WI38 (cell line): ENCODE measurements around the gene ARHGAP32.
"Not testable (repeated sequence)": the region's sequence is repeated elsewhere in the genome, so short reads cannot be mapped to it uniquely, and the experiment has no call there.

Experiments used
- H3K4me3 ChIP-seq: 2 replicates; pipeline ENCODE4 v1.5.1; 2011; ENCODE audit warnings: low read depth, mild to moderate bottlenecking, control low read depth, low read length
- TF ChIP-seq, protein P1 (sequence below): IDR thresholded peaks from 2 replicates; pipeline ENCODE4 v1.5.1; 2012; ENCODE audit warnings: low read depth, mild to moderate bottlenecking, control low read depth, low read length

Gene ARHGAP32

DNA sequence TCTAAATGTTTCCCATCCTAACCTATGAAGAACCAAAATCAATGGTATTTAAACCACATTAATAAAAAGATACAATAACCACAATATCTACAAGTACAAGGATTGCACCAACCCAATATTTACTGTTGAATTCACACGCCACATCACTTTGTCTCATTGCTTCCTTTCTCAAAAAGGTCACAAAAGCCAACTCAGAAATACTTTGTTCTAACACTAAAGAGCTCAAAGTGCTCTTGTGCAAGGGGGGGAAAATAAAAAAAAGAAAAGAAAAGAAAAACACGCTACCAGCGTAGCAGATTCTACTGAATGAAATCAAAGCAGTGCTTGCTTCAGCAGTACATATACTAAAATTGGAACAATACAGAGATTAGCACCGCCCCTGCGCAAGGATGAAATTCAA lies 10.5 kb upstream of the ARHGAP32 start:
- no peak overlapping the region for H3K4me3 ChIP-seq
- TF ChIP-seq, protein P1, sequence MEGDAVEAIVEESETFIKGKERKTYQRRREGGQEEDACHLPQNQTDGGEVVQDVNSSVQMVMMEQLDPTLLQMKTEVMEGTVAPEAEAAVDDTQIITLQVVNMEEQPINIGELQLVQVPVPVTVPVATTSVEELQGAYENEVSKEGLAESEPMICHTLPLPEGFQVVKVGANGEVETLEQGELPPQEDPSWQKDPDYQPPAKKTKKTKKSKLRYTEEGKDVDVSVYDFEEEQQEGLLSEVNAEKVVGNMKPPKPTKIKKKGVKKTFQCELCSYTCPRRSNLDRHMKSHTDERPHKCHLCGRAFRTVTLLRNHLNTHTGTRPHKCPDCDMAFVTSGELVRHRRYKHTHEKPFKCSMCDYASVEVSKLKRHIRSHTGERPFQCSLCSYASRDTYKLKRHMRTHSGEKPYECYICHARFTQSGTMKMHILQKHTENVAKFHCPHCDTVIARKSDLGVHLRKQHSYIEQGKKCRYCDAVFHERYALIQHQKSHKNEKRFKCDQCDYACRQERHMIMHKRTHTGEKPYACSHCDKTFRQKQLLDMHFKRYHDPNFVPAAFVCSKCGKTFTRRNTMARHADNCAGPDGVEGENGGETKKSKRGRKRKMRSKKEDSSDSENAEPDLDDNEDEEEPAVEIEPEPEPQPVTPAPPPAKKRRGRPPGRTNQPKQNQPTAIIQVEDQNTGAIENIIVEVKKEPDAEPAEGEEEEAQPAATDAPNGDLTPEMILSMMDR = no peak

DNA sequence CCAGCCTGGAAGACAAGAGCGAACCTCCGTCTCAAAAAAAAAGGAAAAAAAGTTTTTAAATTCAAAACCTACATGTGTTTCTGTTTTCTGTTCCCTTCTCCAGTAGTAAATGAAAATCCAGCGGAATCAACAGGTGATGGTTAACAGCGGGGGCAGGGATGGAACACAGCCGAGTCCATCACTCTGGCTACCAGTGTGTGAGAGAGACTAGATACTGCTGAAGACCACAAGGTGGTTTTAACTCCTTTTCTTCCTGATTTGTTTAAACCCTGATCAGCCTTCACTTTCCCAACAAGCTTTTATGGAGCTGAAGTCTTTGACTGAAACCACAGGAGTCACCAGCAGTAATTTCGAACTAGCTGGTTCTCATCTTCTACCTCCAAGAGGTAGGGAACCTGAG lies 3.6 kb upstream of the ARHGAP32 start:
- no peak overlapping the region for H3K4me3 ChIP-seq

DNA sequence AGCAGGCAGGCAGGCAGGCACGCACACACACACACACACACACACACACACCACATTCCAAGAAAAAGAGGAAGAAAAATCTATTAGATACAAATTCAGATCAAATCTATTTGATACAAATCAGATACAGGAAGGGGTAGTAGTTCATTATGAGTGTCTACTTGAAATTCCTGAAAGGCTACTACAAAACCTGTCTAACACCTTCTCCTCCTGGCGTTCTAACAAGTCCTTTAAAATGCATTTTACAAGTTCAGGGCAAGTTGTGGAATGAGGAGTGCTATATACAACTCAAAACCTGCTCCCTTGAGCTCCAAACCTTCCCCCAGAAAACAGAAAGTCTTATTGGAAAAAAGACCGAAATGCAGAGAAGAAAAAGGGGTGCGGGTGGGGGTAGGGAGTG lies 476 bp downstream of the ARHGAP32 start:
- H3K4me3 ChIP-seq = no peak overlapping the region
- TF ChIP-seq, protein P1 = no peak

More for the DNA sequence above, 3.6 kb upstream of the ARHGAP32 start:
- TF ChIP-seq, protein P1 = no peak

DNA sequence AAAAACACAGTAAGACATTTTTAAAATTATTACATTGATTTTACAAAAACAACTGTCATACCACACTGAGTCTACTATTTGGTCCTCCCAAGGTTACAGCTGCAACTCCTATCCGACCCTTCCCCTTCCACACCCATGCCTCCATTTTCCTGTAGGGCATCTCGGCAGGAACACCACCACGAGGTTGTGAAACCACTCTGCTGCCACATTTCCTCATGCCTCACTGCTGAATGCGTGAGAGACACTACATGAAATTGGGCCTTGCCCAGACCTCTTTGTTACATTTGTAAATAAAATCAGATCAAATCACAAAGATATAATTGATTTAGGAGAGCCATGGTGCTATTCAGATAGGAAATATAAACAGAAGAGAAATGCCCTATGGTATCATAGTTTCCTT lies 2.0 kb downstream of the ARHGAP32 start:
- H3K4me3 ChIP-seq = no peak overlapping the region
- TF ChIP-seq, protein P1 = no peak

DNA sequence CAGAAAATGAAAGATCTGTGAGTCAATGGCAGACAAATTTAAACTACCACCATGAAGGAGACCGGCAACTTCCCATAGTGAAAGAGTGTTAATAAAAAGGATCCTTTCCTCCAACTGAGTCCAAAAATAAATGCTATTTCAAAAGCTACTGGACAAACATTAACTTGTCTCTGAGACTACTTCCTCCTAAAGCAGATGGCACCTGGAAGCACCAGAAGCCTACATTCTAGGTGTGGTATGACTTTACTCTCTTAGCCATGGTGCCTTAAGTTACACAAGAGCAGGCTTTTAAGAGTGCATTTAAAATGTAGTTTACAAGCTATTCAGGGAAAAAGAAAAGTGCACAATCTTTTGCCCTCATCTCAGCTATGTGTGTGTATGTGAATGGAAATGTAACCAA lies 2.5 kb downstream of the ARHGAP32 start:
- TF ChIP-seq, protein P1 = no peak
- H3K4me3 ChIP-seq = no peak overlapping the region

DNA sequence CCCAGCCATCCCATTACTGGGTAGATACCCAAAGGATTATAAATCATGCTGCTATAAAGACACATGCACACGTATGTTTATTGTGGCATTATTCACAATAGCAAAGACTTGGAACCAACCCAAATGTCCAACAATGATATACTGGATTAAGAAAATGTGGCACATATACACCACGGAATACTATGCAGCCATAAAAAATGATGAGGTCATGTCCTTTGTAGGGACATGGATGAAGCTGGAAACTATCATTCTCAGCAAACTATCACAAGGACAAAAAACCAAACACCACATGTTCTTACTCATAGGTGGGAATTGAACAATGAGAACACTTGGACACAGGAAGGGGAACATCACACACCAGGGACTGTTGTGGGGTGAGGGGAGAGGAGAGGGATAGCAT lies 7.0 kb downstream of the ARHGAP32 start:
- H3K4me3 ChIP-seq = not testable (repeated sequence)

DNA sequence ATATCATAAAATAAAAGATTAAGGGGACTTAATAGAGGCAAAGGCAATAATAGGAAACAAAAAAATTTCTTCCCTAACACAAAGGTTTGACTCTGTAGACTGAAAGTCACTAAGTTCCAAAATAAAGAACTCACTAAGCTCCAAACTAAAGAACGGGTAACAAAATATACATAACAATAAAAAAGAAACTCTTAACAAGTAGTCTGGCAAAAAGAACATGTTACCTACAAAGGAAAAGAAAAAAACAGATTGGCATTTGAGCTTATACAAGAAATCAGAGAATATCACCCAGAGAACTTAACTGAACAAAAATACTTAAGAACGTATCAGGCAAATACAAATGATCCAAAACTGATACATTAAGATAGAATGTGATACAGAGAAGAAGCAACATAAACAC lies 7.5 kb downstream of the ARHGAP32 start:
- TF ChIP-seq, protein P1 = no peak
- no peak overlapping the region for H3K4me3 ChIP-seq

DNA sequence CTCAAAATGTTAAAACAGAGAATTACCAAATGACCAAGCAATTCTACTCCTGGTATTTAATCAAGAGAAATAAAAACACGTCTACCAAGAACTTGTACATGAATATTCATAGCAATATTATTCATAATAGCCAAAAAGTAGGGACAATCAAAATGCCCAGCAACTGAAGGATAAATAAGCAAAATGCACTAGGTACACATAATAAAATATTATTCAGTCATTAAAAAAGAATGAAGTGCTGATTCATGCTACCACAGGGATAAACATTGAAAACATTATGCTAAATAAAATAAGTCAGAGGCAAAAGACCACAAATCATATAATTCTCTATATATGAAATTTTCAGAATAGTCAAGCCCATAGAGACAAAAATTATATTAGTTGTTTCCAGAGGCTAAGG lies 24.8 kb downstream of the ARHGAP32 start:
- TF ChIP-seq, protein P1 = no peak
- no peak overlapping the region for H3K4me3 ChIP-seq
